HL-60 (cell line): ENCODE results near the gene NOXA1.

Source experiments
- POLR2AphosphoS5 ChIP-seq: IDR thresholded peaks from 2 replicates; pipeline ENCODE4 v1.6.1; 2012; ENCODE audit warnings: low read depth
- SPI1 ChIP-seq: IDR thresholded peaks from 2 replicates; pipeline ENCODE4 v1.6.1; 2012; ENCODE audit warnings: low read depth, mild to moderate bottlenecking, borderline replicate concordance
- TF ChIP-seq, protein P1 (sequence below): IDR thresholded peaks from 2 replicates; pipeline ENCODE4 v1.6.1; 2012; ENCODE audit warnings: low read depth; ENCODE audit not compliant: insufficient replicate concordance
- TF ChIP-seq, protein P2 (sequence below): IDR thresholded peaks from one replicate; pipeline ENCODE4 v1.5.1; 2011; ENCODE audit warnings: low read length, control low read depth, inconsistent platforms; ENCODE audit not compliant: insufficient read depth

DNA sequence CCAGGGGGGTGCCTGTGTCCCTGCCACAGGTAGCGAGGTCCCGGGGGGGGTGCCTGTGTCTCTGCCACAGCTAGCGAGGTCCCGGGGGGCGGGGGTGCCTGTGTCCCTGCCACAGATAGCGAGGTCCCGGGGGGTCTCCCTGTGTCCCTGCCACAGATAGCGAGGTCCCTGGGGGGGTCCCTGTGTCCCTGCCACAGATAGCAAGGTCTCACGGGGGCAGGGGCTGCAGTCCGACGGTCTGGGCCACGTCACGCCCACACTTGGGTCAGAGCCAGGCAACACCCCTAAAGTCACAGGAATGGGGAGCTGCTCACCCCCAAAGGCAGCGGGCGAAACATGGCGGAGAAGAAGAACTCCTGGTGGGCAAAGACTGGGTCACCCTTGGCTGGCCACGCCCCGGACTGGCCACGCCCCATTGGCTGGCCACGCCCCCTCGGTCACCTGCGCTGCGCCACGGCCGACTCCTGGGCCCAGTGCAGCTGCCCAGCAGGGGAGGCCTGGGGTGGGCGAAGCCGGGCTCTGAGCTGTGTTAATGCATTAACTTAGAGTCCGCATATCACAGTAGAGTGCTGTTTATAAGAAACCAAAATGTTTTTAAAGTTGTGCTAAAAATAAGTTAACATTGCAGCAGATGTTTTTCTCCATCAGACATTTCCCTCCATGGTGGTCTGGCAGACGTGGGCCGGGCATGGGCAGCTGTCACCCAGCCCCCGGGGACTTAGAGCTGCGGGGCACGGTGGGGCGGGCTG lies 7.0 kb downstream of the NOXA1 start:
- TF ChIP-seq, protein P1, sequence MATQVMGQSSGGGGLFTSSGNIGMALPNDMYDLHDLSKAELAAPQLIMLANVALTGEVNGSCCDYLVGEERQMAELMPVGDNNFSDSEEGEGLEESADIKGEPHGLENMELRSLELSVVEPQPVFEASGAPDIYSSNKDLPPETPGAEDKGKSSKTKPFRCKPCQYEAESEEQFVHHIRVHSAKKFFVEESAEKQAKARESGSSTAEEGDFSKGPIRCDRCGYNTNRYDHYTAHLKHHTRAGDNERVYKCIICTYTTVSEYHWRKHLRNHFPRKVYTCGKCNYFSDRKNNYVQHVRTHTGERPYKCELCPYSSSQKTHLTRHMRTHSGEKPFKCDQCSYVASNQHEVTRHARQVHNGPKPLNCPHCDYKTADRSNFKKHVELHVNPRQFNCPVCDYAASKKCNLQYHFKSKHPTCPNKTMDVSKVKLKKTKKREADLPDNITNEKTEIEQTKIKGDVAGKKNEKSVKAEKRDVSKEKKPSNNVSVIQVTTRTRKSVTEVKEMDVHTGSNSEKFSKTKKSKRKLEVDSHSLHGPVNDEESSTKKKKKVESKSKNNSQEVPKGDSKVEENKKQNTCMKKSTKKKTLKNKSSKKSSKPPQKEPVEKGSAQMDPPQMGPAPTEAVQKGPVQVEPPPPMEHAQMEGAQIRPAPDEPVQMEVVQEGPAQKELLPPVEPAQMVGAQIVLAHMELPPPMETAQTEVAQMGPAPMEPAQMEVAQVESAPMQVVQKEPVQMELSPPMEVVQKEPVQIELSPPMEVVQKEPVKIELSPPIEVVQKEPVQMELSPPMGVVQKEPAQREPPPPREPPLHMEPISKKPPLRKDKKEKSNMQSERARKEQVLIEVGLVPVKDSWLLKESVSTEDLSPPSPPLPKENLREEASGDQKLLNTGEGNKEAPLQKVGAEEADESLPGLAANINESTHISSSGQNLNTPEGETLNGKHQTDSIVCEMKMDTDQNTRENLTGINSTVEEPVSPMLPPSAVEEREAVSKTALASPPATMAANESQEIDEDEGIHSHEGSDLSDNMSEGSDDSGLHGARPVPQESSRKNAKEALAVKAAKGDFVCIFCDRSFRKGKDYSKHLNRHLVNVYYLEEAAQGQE = no peak
- TF ChIP-seq, protein P2, sequence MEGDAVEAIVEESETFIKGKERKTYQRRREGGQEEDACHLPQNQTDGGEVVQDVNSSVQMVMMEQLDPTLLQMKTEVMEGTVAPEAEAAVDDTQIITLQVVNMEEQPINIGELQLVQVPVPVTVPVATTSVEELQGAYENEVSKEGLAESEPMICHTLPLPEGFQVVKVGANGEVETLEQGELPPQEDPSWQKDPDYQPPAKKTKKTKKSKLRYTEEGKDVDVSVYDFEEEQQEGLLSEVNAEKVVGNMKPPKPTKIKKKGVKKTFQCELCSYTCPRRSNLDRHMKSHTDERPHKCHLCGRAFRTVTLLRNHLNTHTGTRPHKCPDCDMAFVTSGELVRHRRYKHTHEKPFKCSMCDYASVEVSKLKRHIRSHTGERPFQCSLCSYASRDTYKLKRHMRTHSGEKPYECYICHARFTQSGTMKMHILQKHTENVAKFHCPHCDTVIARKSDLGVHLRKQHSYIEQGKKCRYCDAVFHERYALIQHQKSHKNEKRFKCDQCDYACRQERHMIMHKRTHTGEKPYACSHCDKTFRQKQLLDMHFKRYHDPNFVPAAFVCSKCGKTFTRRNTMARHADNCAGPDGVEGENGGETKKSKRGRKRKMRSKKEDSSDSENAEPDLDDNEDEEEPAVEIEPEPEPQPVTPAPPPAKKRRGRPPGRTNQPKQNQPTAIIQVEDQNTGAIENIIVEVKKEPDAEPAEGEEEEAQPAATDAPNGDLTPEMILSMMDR = no peak
- TF ChIP-seq POLR2AphosphoS5 = no peak
- TF ChIP-seq SPI1 = no peak
